Choroid plexus epithelial cell (primary cell): ENCODE results near the gene GSTM2.

ENCODE experiments used
- DNase-seq: peaks from one replicate; pipeline ENCODE4 v3.0.0-alpha.2; 2010; ENCODE audit warnings: low read depth
- H3K4me3 ChIP-seq: 2 replicates; pipeline ENCODE4 v1.5.1; 2011; ENCODE audit warnings: low read depth, mild to moderate bottlenecking, control low read depth, low read length, moderate library complexity
- CTCF ChIP-seq: conservative IDR thresholded peaks from 2 replicates; pipeline ENCODE4 v1.5.1; 2011; ENCODE audit warnings: low read depth, mild to moderate bottlenecking, control low read depth, inconsistent platforms, low read length, moderate library complexity

Gene GSTM2

GRCh38 chr1:109631513-109632505, 36.0 kb upstream of the GSTM2 start:
- no peak overlapping the region for H3K4me3 ChIP-seq
- DNase-seq = no peak
- TF ChIP-seq CTCF = no peak

DNA sequence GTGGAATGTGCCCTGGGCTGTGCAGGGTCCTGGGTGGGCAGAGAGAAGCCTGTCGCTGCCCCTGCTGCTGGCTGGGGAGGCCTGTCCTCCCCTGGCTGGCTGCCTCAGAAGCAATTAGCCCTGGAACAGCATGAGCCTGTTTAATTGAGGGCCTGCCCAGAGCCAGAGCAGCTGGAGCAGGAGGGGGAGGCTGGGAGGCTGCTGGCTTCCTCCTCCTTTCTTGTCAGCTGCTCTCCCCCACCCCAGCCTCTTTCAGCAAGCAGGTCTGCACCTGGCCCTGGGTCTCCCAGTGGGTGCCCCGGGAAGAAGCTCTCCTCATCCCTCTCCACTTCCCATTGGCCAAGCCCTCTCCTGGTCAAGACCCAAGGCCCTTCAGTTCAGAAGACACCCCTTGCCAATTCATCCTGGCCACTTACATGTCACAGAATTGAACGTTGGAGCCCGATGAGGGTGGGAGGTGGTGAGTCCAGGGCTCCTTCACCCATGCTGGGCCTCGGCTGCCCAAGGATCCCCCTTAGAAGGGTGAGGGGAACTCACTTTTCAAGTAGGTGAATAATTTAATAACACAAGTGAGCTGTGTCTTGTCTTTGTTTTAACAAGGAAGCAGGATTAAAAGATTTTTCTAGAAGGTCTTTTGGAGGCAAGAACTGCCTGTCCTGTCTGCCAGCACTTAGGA, 35.0 kb upstream of the GSTM2 start:
- no peak for DNase-seq
- H3K4me3 ChIP-seq = no peak overlapping the region
- TF ChIP-seq CTCF = no peak

DNA sequence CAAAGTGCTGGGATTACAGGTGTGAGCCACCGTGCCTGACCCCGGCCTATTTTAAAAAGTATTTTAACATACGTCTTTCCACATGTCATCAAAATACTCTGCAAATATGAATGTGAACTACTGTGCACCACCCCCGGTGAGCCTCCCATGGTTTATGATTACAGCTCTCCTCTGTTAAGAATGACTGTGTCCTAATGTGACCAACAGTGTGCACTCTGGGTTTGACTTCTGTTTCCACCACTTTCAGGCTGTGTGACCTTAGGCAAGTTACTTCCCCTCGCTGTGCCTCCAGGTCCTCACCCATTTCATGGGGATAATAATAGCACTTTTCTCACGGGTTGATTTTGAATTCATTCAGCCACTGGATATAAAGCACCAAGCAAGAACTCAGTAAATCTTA, 33.6 kb upstream of the GSTM2 start:
- no peak overlapping the region for H3K4me3 ChIP-seq
- no peak for TF ChIP-seq CTCF
- DNase-seq = no peak

- no peak for DNase-seq
- no peak overlapping the region for H3K4me3 ChIP-seq
- TF ChIP-seq CTCF = no peak
Measured at GRCh38 chr1:109634771-109635750, 32.8 kb upstream of the GSTM2 start.

GRCh38 chr1:109635862-109636200, 32.0 kb upstream of the GSTM2 start:
- DNase-seq = no peak
- H3K4me3 ChIP-seq = no peak overlapping the region
- TF ChIP-seq CTCF = no peak

- no peak overlapping the region for H3K4me3 ChIP-seq
- peak; percentile 69 for DNase-seq
- TF ChIP-seq CTCF = no peak
Measured at GRCh38 chr1:109636201-109636952, 31.5 kb upstream of the GSTM2 start.
